Neural crest cell (in vitro differentiated cells): ENCODE results near the gene NFIA. TPM values are rescaled to one million over a fixed set of nuclear protein-coding genes. Genes with fewer than 3 reads are reported as not detected.

Experiments
- DNase-seq: peaks from one replicate; pipeline ENCODE4 v3.0.0; 2021; ENCODE audit warnings: low read depth, mixed read lengths, low spot score
- H3K27ac Mint-ChIP-seq: one replicate; pipeline ENCODE4 v1.8.0; 2021; ENCODE audit warnings: mild to moderate bottlenecking, mixed read lengths; ENCODE audit not compliant: unreplicated experiment
- H3K27me3 Mint-ChIP-seq: 2 replicates; pipeline ENCODE4 v1.8.0; 2021; ENCODE audit warnings: low read depth, mild to moderate bottlenecking, mixed read lengths
- H3K36me3 Mint-ChIP-seq: 2 replicates; pipeline ENCODE4 v1.8.0; 2021; ENCODE audit warnings: low read depth, mild to moderate bottlenecking, mixed read lengths
- H3K4me1 Mint-ChIP-seq: 2 replicates; pipeline ENCODE4 v1.8.0; 2021; ENCODE audit warnings: mixed read lengths
- H3K4me3 Mint-ChIP-seq: one replicate; pipeline ENCODE4 v1.8.0; 2021; ENCODE audit warnings: mild to moderate bottlenecking, mixed read lengths
- H3K9me3 Mint-ChIP-seq: 2 replicates; pipeline ENCODE4 v1.8.0; 2021; ENCODE audit warnings: mixed read lengths
- total RNA-seq: library from RNA; stranded (reverse); gene quantifications from 2 replicates; pipeline ENCODE4 v1.2.1, GENCODE V29; 2021
- TF ChIP-seq, protein P1 (sequence below): fragments of 200-600 bp; sonication (generic); conservative IDR thresholded peaks from 2 replicates; pipeline ENCODE4 v1.5.0; 2021; ENCODE audit warnings: antibody characterized with exemption, mild to moderate bottlenecking

Gene NFIA
- total RNA-seq, 1 donor from 2014 or later = 3.4 TPM

- no peaks in the 10 kb centered on the region for H3K27me3 Mint-ChIP-seq
- H3K27ac Mint-ChIP-seq = no peak overlapping the region
- H3K36me3 Mint-ChIP-seq = no peaks in the 10 kb centered on the region
- no peak for DNase-seq
- TF ChIP-seq, protein P1, sequence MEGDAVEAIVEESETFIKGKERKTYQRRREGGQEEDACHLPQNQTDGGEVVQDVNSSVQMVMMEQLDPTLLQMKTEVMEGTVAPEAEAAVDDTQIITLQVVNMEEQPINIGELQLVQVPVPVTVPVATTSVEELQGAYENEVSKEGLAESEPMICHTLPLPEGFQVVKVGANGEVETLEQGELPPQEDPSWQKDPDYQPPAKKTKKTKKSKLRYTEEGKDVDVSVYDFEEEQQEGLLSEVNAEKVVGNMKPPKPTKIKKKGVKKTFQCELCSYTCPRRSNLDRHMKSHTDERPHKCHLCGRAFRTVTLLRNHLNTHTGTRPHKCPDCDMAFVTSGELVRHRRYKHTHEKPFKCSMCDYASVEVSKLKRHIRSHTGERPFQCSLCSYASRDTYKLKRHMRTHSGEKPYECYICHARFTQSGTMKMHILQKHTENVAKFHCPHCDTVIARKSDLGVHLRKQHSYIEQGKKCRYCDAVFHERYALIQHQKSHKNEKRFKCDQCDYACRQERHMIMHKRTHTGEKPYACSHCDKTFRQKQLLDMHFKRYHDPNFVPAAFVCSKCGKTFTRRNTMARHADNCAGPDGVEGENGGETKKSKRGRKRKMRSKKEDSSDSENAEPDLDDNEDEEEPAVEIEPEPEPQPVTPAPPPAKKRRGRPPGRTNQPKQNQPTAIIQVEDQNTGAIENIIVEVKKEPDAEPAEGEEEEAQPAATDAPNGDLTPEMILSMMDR = no peak
- H3K9me3 Mint-ChIP-seq = no peaks in the 10 kb centered on the region
- H3K4me1 Mint-ChIP-seq = peaks cover 14% of the 10 kb centered on the region
- H3K4me3 Mint-ChIP-seq = no peak overlapping the region
These were observed 138.2 kb downstream of the NFIA start for GRCh38 chr1:61220536-61220935.

DNA sequence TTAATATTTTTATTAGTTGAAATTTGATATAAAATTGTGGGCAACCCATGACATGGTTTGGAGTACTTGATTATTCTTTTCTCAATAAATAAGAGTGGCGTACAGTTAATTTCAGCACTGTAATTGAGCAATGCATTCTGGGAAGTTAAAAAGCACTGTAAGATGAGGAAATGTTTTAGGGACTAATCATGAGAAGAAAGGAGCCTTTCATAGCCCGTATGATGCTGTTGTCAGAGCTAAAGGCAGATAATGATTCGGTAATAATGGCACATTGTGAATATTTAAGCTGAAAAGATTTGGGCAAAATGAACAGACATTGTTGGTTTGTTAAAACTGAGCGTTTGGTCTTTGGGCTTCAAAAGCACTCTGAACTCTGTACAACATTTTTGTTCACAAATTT is 139.3 kb downstream of the NFIA start:
- no peak for DNase-seq
- TF ChIP-seq, protein P1 = no peak
- H3K9me3 Mint-ChIP-seq = no peaks in the 10 kb centered on the region
- no peaks in the 10 kb centered on the region for H3K27me3 Mint-ChIP-seq
- peak overlapping the region; percentile 22 for H3K4me3 Mint-ChIP-seq
- peaks cover 14% of the 10 kb centered on the region for H3K4me1 Mint-ChIP-seq
- H3K27ac Mint-ChIP-seq = peak overlapping the region; percentile 36
- H3K36me3 Mint-ChIP-seq = no peaks in the 10 kb centered on the region

DNA sequence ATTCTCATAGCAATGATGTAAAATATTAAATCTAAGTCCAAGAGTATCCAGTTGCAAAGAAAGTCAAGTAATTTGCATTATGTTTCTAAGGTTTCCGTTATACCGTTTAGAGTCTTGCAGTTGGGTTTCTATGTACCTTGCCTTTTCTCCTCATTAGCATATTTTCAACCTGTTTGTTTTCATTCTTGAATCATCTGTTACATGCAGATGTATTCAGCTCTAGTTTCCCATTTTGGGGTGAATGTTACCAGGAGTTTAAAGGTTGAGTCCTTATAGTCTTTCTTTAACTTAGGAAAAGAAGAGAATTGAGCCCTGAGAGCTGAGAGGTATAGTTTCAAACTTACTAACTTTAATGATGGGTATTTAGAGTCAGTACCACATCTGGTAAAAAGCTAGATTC is 139.9 kb downstream of the NFIA start:
- no peaks in the 10 kb centered on the region for H3K36me3 Mint-ChIP-seq
- H3K27ac Mint-ChIP-seq = peak overlapping the region; percentile 36
- peaks cover 14% of the 10 kb centered on the region for H3K4me1 Mint-ChIP-seq

GRCh38 chr1:61223140-61223539 is 140.8 kb downstream of the NFIA start:
- DNase-seq = no peak
- H3K4me3 Mint-ChIP-seq = no peak overlapping the region
- no peaks in the 10 kb centered on the region for H3K36me3 Mint-ChIP-seq
- H3K9me3 Mint-ChIP-seq = no peaks in the 10 kb centered on the region
- peaks cover 23% of the 10 kb centered on the region for H3K4me1 Mint-ChIP-seq
- no peaks in the 10 kb centered on the region for H3K27me3 Mint-ChIP-seq
- TF ChIP-seq, protein P1 = no peak
- no peak overlapping the region for H3K27ac Mint-ChIP-seq

More for the DNA sequence above, 139.9 kb downstream of the NFIA start:
- DNase-seq = no peak
- TF ChIP-seq, protein P1 = no peak
- no peaks in the 10 kb centered on the region for H3K9me3 Mint-ChIP-seq
- no peaks in the 10 kb centered on the region for H3K27me3 Mint-ChIP-seq
- H3K4me3 Mint-ChIP-seq = no peak overlapping the region

DNA sequence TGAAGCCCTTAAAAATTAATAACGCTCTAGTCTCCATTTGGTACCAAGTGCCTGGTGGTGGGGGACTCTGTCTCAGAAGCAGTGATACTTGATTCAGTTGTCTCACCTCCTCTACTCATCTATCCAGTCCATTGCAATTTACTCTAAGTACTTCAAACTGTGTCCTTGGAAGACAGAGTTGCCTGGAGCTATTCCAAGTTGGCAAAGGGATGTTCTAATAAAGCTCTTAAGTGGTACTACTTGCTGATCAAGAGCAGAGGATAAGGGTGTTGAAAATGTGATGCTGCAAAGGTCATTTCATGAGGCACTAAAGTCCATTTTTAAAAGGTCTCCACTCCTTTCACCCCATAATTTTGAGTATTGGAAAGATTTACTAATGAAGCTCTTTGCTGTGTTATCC is 142.2 kb downstream of the NFIA start:
- no peak overlapping the region for H3K27ac Mint-ChIP-seq
- H3K9me3 Mint-ChIP-seq = no peaks in the 10 kb centered on the region
- H3K27me3 Mint-ChIP-seq = no peaks in the 10 kb centered on the region
- DNase-seq = no peak
- TF ChIP-seq, protein P1 = no peak
- H3K36me3 Mint-ChIP-seq = no peaks in the 10 kb centered on the region
- H3K4me1 Mint-ChIP-seq = peaks cover 25% of the 10 kb centered on the region
- no peak overlapping the region for H3K4me3 Mint-ChIP-seq

DNA sequence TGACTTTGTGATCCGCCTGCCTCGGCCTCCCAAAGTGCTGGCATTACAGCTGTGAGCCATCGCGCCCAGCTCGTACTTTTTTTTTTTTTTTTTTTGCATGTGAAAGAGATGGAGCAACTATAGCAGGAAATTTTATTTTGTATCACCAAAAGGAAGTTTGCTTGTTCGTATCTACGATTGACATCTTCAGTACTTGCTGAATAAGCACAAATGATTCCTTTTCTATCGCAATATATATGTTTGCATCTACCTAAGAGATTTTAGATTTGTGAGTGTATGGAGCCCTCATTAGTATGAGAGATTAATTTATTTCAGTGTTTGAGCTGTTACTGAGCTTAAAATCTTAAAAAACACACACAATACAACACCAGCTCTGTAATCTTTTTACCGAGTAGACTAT is 143.1 kb downstream of the NFIA start:
- H3K9me3 Mint-ChIP-seq = no peaks in the 10 kb centered on the region
- no peak for DNase-seq
- H3K27me3 Mint-ChIP-seq = no peaks in the 10 kb centered on the region
- TF ChIP-seq, protein P1 = no peak
- no peak overlapping the region for H3K4me3 Mint-ChIP-seq
- no peak overlapping the region for H3K27ac Mint-ChIP-seq
- no peaks in the 10 kb centered on the region for H3K36me3 Mint-ChIP-seq
- H3K4me1 Mint-ChIP-seq = peaks cover 25% of the 10 kb centered on the region
